GM12892 (cell line): ENCODE measurements around the gene HHIPL1.

Experiments used
- POLR2A ChIP-seq: IDR thresholded peaks from 2 replicates; pipeline ENCODE4 v1.6.1; 2011; ENCODE audit warnings: low read depth, low read length, control low read depth
- POLR2AphosphoS5 ChIP-seq: IDR thresholded peaks from 2 replicates; pipeline ENCODE4 v1.6.1; 2011; ENCODE audit warnings: low read depth, low read length, control low read depth

DNA sequence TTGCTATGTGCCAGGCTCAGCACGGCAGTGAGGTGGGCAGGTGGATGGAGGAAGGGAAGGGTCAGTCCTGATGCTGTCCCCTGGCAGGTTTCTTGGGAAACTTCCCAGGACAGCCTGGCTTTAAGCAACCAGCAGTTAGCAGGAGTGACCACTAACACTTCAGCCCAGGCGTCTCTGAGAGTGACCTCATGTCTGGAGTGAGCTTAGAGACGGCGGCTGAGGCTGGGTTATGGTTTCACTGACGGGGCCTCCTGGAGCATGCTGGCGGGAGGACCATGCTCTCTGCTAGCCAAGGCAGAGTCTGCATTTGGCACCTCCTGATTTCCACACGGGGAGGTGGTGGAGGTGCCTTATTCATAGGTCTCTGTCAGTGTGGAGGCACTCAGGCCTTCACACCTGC, 2.5 kb downstream of the HHIPL1 start:
- TF ChIP-seq POLR2A, result no peak
- no peak for TF ChIP-seq POLR2AphosphoS5
